SU-DHL-6 (cell line): ENCODE results near the gene CUTC.

Experiments used
- EZH2phosphoT487 ChIP-seq: fragments of 200-600 bp; sonication (generic), shearing (Covaris generic); conservative IDR thresholded peaks from 2 replicates; pipeline ENCODE4 v1.6.1; 2018; ENCODE audit warnings: mild to moderate bottlenecking, antibody characterized with exemption, low read length, moderate library complexity, mixed read lengths
- TF ChIP-seq, protein P1 (sequence below): fragments of 200-600 bp; sonication (generic); IDR thresholded peaks from one replicate; pipeline ENCODE4 v1.5.1; 2017; ENCODE audit warnings: antibody characterized with exemption, mild to moderate bottlenecking, low read length, moderate library complexity; ENCODE audit not compliant: insufficient read depth, poor library complexity, severe bottlenecking

DNA sequence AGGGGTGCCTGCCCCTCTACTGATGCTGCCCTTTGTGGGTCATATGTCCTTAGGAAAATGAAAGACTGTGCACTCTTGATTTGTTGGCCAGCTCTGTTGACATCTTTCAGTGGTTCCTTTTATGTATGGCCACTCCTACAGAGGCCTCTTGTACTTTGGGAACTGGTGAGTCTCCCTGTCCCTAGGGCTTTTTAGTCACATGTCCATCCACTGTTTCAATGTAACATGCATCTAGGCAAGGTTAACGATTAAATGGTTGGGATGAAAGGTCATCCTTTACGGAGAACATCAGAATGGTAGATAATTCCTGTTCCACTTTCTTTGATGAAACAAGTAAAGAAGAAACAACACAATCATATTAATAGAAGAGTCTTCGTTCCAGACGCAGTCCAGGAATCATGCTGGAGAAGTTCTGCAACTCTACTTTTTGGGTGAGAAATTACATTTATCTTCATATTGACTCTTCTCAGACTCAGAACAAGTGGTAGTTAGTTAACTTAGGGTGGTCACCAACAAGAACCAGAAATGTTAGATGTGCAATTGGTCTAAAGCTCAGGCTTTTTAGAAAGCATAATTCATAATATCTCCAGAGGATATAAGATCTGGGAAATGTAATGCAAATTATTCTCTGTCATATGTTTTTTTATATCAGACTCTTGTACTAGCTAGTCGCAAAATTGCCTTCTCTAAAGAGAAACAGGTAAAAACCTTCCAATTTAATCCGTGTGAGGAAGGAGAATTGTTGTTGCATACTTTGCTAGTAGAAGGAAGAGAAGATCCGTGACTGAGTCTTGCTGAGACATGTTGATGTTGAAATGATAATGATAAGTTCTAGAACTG lies 50.6 kb downstream of the CUTC start, which contains the start of gene ABCC2:
- TF ChIP-seq, protein P1, sequence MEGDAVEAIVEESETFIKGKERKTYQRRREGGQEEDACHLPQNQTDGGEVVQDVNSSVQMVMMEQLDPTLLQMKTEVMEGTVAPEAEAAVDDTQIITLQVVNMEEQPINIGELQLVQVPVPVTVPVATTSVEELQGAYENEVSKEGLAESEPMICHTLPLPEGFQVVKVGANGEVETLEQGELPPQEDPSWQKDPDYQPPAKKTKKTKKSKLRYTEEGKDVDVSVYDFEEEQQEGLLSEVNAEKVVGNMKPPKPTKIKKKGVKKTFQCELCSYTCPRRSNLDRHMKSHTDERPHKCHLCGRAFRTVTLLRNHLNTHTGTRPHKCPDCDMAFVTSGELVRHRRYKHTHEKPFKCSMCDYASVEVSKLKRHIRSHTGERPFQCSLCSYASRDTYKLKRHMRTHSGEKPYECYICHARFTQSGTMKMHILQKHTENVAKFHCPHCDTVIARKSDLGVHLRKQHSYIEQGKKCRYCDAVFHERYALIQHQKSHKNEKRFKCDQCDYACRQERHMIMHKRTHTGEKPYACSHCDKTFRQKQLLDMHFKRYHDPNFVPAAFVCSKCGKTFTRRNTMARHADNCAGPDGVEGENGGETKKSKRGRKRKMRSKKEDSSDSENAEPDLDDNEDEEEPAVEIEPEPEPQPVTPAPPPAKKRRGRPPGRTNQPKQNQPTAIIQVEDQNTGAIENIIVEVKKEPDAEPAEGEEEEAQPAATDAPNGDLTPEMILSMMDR: no peak
- TF ChIP-seq EZH2phosphoT487: no peak
